Gastroesophageal sphincter (tissue), 3 donors: ENCODE measurements around the gene ELK1.

Experiments used
- CTCF ChIP-seq, 4 experiments: fragments of 200-600 bp in 2 of 4; fragments of 450-650 bp in 2 of 4; sonication (generic) in 1 of 4; IDR thresholded peaks; one replicate each; pipeline ENCODE4 v1.5.1; 2017 to 2019; ENCODE audit warnings: antibody characterized with exemption in 4 of 4, mild to moderate bottlenecking in 2 of 4, moderate library complexity in 2 of 4
- EP300 ChIP-seq: sonication (generic); formaldehyde crosslinking; IDR thresholded peaks from one replicate; pipeline ENCODE4 v1.6.1; 2017; ENCODE audit warnings: antibody characterized with exemption, mild to moderate bottlenecking
- POLR2A ChIP-seq, 2 donors: fragments of 450-650 bp; IDR thresholded peaks; one replicate each; pipeline ENCODE4 v1.6.1; 2017; ENCODE audit warnings: antibody characterized with exemption in 2 of 2, mild to moderate bottlenecking in 2 of 2, moderate library complexity in 1 of 2
- POLR2AphosphoS5 ChIP-seq: sonication (generic); formaldehyde crosslinking; IDR thresholded peaks from one replicate; pipeline ENCODE4 v1.6.1; 2017; ENCODE audit warnings: antibody characterized with exemption

GRCh38 chrX:47619486-47620302 is 30.7 kb downstream of the ELK1 start, which contains the start of gene SYN1:
- TF ChIP-seq CTCF (IDR thresholded peaks at IDR 0.05) (peak in 2 of 4 experiments; percentile 36 to 55), POLR2A (IDR thresholded peaks at IDR 0.05) (no peak), EP300 (no peak), POLR2AphosphoS5 (peak; percentile 7)
